GM19452 (cell line): Measurements from ENCODE around the gene WIPF1.

Source experiments
- ATAC-seq: cut with Tn5 transposase; IDR thresholded peaks from one replicate; pipeline ENCODE4 v1.9.1; 2021; ENCODE audit not compliant: unreplicated experiment

Gene WIPF1

DNA sequence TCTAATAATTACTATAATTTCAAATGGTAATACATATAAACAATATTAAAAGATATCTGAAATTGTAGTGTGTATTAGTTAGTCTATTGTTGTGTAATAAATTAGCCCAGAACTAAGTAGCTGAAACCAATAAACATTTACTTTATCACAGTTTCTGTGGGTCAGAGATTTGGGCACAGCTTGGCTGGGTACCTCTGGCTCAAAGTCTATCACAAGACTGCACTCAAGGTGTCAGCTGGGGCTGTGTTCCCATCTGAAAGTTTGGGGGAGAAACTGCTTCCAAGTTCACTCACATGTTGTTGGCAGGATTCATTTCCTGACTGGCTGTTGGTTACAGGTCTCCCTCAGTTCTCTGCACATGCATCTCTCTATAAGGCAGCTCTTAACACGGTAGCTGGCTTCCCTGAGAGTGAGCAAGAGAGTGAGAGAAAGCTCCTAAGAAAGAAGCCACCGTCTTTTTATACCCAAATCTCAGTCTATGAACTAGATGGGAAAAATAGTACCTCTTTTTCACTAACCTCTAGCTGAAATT is 25.6 kb upstream of the WIPF1 start:
- ATAC-seq, result no peak

DNA sequence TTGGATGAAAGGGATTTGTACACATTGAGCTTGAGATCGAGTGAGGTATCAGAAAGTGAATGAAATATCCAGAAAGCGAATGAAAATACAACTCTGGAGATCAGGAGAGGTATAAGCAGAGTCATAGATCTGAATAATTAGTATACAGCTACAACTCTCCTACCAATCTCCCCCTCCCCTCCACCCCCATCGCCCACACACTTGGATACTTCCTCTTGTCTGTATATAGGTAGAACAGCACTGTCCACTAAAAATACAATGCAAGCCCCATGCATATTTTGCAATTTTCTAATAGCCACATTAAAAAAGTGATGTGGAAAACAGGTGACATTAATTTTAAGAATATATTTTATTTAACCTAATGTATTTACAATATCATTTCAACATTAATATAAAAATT is 23.7 kb upstream of the WIPF1 start:
- ATAC-seq, result no peak

DNA sequence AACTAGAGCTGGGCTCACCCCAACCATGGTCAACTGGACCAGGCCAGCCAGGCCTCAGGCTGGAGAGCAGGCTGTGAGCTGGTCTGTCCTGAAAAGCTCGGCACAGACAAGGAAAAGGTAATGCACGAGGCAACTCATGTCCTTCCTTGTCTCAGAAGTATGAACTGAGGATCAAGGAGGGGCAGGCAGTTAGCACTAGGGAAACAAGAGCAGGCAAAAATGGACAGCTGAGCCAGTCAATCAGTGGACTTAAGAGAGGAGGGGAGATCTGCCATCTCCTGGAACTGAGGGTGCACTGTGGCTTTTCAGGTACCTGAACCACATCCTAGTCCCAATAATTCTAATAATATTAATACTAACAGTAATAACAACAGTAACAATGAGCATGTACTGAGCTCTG is 20.6 kb upstream of the WIPF1 start:
- ATAC-seq, result no peak

DNA sequence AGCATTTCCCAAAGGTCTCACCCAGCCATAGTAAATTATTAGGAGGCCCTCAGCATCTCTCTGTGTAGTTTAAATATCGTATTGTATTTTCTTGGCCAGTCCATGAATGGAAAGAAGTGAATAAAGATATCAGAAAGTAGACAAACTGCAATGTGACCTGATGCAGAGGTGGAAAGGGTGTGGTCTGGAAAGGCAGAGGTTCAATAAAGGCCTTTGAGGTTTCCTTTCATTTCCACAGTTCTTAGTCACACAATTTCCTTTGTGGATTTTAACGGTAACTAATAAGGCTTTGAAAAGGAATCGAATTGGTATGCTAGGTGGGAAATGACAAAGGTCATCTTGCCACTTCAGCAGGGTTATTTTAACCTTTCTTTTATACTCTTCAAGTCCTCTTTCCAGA is 20.1 kb upstream of the WIPF1 start:
- ATAC-seq, result no peak

DNA sequence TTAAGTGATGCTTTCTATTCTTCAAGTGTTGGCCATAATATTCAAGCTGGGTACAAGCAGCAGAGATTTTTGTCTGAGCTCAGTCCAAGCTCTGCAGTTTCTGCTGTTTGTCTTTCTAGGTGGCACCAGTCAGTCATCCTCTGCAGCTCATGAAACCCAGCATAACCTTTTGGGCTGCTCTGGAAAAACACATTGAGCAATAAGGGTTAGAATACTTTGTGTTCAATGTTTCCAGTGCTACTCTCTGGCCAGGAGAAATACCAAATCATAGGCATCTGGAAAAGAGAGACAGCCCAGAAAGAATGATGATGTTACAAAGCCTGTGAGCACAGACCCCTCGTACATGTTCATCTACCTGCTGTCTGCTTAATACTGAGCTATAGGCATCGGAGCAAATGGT is 19.5 kb upstream of the WIPF1 start:
- no peak for ATAC-seq

DNA sequence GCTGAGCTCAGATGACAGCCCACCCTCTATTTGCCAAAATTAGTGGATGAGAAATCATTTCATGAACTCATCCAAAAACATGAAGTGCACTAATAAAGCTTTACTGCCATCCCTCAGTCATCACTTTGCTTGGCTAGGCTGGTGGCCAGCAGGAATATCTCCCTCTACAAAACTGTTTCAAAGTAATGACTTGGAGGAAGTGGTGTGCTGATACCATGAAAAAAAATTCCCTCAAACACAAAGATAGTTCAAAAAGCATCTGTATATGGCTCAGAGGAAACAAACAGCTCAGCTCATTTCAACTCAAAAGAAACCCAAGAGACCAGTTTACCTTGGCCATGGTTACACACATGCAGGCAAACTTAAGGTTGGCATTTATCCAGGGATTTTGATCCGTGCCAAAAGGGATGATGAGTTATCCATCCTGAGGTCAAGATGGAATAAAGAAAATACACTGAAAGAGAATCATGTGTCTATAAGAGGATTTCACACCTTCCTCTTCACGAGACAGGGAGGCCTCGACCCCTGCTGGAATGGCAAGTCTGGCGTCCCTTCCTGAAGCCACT is 18.4 kb upstream of the WIPF1 start:
- ATAC-seq, result no peak

DNA sequence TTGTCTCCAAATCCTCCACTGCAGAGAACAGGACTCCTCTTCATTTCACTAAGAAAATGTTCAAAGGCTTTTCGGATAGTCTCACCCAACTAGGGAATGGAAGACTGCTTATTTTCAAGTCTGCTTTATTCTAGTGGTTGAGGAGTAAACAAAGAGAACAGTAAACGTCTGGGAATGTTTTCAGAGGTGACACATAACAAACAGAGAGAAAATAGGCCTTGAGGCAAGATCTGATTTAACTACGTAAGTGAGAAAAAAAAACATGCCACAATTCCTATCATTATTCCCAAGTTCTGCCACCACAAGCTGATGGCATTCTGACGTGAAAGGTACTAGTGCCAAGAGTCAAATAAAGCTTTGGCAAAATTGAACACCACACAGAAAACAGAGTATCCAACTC is 16.7 kb upstream of the WIPF1 start:
- ATAC-seq, result no peak

DNA sequence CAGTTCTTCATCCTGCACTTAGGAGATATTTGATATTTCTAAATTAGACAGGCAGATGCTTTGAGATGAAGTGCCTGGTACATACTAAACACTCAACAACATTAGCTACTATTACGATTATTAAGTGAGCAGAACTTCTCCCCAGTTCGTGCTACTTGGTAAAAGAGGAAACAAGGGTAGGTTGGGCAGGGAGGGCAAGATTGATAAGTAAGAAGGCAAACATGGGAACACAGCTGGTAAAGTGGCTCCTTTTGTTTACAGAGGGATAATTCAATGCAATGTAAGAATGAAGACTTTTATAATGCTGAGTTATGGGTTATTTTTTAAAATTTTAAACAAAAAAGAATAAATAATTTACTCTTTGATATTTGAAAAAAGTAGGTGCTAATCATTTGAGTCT is 15.9 kb upstream of the WIPF1 start:
- no peak for ATAC-seq

DNA sequence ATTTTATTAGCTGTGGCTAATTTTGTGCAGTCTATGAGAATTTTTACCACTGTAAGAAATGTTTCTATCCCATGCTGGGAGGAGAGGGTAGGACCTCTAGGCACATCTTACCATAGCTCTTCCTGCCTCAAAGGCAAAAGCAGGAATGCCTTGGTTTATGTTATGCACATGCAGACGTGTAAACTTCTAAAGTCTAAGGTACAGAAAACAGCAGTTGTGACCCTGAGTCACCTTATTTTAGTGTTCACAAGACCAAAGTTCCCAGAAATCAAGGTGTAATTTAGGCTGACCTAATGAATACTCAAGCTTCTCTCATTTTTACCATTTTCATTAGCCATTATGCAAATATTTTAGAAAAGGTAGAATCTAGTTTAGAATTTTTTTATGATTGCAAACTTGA is 15.4 kb upstream of the WIPF1 start:
- ATAC-seq, result no peak

DNA sequence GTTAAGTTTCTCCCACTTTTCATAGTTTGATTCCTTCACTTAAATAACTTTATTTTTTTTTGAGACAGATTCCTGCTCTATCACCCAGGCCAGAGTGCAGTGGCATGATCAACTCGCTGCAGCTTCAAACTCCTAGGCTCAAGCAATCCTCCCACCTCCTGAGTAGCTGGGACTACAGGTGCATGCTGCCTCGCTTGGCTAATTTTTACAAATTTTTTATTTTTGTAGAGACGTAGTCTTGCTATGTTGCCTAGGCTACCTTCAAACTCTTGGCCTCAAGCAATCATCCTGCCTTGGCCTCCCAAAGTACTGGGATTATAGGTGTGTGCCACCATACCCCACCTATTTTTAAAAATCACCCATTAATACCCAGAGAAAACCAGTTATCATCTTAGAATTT is 14.2 kb upstream of the WIPF1 start:
- no peak for ATAC-seq

DNA sequence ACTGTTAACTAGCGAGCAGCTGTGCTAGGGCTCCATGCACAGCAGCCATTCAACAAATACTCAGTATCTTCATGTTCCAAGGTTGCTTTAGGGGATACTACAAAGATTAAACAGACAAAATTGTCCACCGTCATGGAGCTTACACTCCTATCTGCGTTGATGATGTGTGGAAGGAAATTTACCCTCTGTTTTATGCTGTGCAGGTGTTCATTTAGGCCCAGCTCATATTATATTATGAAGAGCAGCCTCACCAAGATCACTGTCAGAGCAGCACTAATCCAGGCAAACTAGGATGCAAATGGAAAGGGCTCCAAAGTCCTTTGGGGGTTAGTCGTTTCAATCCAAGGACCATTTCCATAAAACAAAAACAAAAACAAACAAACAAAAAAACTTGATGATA is 13.4 kb upstream of the WIPF1 start:
- no peak for ATAC-seq

DNA sequence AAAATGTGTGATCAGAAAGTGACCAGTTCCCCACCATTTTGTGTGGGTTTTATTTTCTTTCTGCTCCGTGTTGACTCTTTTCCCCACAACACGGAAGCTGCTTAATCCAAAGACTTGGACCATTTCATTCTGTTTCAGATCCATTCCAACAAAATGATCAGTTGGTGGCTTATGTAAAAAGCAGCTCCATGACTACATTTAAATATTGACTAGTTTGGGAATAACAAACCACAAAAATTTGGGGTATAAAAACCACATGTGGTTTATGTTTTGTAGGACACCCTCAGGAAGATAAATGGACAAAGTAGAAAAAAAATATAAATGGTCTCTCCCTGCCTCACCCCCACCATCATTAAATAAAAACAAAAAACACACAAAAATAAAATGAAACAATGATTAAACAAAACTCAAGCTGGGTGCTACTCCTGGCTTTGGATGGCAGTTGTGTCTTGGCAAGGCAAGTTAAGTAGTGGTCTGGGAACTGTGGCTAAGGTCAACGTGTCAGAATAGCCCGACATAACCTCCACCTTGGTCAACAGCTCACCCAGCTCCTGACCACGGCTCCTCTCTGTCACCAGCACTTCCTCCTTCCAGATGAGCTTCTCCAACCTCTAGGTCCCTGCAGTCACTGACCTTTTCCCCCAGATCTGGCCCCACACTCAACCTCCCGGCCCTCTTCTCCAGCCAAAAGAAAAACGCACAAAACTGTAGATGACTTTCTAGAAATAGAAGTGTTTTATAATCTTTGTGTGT is 12.8 kb upstream of the WIPF1 start:
- ATAC-seq, result no peak

DNA sequence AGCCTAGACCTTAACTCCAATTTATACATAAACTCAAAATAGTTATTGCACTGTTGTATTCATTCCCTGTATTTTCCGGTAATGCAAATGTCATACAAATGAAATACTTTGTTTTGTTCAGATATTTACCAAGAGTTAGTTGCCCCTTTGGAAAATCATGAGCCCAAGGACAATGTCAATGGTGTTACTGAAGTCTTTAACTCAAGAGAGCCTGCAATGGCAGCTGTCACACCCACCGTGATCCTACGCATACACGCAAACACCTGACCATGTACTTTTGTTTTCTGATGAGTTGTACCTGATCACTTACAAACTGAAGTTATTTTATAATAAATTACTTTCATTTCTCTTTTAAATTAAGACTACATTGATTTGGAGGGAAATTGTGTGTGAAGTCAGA is 11.7 kb upstream of the WIPF1 start:
- ATAC-seq, result no peak

DNA sequence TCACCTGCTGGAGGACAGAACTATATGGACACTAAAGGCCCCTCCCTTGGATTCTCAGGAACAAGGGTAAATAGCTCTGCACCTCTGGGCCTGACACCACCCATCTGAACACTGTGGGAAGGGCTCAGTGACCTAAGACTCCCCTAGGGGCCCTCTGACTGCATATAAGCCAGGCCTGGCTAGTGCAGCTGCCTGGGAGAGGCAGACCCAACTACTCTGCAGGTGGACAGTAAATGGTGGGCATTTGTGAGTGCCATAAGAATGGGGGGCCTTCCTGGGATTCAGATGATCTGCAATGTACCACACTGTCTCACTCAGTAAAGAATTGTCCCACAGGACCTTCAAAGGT is 11.2 kb upstream of the WIPF1 start:
- ATAC-seq, result peak; percentile 42

DNA sequence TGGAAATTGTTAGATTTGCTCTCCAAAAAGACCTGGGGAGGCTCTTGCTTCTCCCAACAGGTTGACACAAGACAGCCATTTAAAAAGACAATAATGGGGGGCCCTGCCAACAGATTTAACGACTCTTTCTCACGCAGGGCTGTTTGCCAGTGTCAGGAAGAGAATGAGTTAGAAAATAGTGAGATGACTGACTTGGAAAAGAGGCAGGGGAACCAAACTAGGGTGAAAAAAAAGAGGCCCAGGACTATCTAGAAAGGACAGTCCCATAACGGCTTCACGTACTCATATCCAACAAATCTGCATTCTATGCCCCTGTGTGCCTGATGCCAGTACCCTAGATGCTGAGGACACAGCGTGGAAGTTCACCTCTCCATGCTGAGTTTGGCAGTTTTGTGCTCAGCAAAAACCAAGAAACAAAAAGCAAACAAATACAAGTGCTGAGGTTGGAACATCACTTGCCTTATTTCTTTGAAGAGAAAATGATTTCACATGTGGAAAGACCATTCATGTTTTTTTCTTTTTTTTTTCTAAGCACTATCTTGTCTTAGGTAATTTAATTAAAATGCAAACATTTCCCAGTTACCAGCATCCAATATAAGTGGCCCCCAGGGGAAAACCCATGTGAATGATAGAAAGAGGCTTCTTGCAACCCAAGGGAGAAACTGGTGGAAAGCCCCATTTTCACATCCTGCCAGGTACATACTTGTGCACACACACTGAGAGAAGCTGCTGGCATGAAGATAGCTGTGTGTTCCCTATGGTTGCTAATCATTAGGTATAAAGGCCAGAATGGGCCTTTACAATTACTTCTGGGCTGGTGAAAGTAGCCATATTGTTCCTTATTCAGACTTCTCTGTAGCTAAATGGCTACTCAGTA is 10.6 kb upstream of the WIPF1 start:
- ATAC-seq, result peak; percentile 78

DNA sequence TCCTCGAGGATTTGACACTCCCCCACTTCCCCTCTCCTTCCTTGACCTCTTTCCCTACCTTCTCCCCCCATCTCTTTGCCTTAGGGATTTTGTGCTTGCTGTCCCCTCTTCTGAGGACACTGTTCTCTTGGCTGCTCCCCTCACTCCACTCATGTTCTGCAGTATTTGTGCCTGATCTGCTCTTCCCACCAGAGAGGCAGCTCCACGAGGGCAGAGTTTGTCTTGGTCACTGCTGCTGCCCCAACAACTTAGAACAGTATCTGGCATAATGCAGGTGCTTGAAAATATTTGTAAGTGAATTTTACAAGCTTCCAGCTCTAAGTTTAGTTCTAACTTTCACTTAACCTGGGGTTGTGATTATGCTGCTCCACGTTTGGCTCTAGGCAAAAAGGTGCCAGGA is 10.0 kb upstream of the WIPF1 start:
- ATAC-seq, result no peak

DNA sequence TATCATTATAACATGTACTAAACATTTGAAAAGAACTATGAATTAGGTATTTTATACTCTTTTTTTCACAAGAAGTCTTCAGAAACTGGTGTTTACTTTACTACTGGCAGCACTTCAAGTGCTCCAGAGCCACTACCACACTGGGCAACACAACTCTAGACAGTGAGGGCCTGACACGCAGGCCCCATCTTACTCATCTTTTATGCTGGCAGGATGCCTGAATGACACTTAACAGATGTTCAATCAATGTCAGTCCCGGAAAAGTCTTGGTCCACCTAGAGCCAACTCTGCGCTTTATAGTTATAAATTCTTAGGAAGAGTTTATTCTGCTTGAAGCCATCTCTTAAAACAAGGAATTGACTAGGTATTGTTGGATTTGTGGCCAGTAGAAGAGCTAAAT is 8.7 kb upstream of the WIPF1 start:
- ATAC-seq, result no peak

DNA sequence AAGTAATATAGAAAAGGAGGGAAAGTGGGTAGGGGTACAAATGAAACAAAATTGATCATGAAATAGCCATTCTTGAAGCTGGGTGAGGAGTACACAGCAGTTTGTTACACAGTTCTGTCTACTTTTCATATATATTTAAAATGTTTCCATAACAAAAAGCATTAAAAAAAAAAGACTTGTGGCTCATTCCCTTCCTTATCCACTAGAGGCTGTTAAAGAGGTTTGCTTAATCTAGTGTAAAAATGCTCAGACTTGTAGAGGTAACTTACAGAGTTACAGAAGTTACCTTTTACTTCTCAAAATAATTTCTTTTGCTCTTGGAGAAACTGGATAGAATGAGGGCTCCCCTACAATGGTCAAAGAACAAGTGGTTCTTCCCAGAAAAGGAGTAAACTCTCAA is 8.1 kb upstream of the WIPF1 start:
- ATAC-seq, result no peak

DNA sequence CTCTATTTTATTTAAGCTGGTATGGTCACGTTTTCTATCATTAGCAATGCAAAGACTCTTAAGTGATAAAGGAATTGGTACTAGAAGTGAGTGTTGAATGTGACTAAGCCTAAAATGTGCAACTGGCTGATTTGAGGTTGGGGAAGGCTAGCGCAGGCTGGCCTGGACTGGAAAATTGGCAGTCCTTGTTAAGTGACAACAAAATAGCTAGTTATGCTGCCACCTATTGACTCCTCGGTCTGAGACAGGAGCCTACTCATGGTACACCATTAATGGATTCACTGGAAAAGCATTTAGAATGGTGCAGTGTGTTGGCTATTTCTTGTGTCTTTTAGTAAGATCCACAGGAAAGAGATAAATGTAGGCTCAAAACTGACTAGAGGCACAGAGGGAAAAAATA is 5.7 kb upstream of the WIPF1 start:
- ATAC-seq, result no peak

DNA sequence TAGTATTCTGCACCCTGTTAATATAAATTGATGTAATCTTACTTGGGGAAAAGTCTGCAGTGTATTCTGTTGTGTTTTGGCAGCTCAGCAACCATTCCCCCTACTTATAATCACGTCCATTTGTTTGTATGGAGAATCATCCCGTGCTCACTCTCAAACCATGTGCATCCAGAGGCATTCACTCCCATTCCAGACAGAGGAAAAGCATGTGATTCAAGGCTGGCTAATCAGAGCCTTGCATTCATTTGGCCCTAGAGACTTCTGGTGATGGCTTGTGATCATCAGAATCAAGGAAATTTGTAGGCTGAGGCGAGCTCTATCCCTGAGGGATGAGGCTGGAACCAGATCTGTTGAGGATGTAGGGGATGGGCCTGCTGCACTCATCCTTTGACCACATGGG is 5.1 kb upstream of the WIPF1 start:
- ATAC-seq, result no peak

DNA sequence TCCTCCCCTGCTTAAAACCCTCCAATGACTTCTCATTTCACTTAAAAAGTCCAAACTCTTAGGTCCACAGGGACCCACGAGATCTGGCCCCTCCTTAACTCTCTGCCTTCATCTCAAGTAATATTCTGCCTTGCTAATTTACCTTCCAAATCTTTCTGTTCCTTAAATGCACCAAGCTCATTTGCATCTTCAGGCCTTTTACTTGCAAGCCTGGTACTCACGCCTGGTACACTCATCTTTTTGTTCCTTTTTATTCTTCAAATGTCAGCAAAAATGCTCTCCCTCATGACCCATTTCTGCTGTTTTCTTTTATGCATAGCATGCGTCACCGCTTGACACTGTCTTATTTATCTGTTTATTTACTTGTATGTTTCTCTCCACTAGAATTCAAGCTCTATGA is 2.7 kb upstream of the WIPF1 start:
- ATAC-seq, result no peak

DNA sequence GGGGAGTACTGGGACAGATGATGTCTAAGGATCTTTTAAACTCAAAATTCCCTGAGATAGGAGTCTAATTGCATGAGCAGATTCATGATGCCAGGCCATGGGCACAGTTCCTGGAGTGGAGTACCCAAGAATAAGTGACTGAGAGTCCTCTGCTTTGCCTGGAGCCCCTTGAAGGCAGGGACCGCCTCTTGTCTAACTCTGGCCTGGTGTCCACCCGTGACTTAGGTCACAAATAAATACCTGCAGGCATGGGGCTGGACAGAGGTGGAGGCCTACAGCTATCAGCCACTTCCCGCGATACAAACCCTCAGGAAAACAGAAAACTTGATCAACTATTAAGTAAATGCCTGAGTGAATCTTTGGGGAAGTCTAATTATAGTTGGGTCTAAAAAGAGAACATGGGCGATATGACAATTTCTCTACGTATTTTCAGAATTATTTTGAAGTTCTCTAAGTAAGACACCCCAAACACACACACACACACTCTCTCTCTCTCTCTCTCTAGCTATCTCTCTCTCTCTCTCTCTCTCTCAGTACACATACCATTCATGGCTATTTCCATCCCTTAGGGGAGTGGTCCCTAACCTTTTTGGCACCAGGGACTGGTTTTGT is 1.8 kb upstream of the WIPF1 start:
- ATAC-seq, result no peak
